GM18508 (cell line): Measurements from ENCODE around the gene TLR1.
"Not testable (repeated sequence)": the region's sequence is repeated elsewhere in the genome, so short reads cannot be mapped to it uniquely, and the experiment has no call there.

Experiments used
- ATAC-seq: cut with Tn5 transposase; IDR thresholded peaks from one replicate; pipeline ENCODE4 v1.9.1; 2021; ENCODE audit warnings: moderate number of reproducible peaks; ENCODE audit not compliant: insufficient read depth, unreplicated experiment

The TLR1 gene

GRCh38 chr4:38811297-38811696 lies 6.7 kb upstream of the TLR1 start:
- no peak for ATAC-seq

- ATAC-seq = not testable (repeated sequence)
Measured at GRCh38 chr4:38807462-38807861, 2.9 kb upstream of the TLR1 start.

GRCh38 chr4:38806251-38806650 lies 1.7 kb upstream of the TLR1 start:
- ATAC-seq = not testable (repeated sequence)

- ATAC-seq = peak; percentile 82
Measured at GRCh38 chr4:38805530-38806145, 1.0 kb upstream of the TLR1 start.

- ATAC-seq = peak; percentile 29
Measured at GRCh38 chr4:38803833-38804653, 548 bp downstream of the TLR1 start.

GRCh38 chr4:38802561-38803355 lies 1.8 kb downstream of the TLR1 start:
- ATAC-seq = no peak

- ATAC-seq = no peak
Measured at GRCh38 chr4:38800961-38801450, 3.6 kb downstream of the TLR1 start.

- ATAC-seq = no peak
Measured at GRCh38 chr4:38800366-38800765, 4.2 kb downstream of the TLR1 start.

- ATAC-seq = no peak
Measured at GRCh38 chr4:38795087-38795486, 9.5 kb downstream of the TLR1 start.

GRCh38 chr4:38794051-38794450 lies 10.5 kb downstream of the TLR1 start:
- no peak for ATAC-seq

GRCh38 chr4:38791010-38791409 lies 13.6 kb downstream of the TLR1 start:
- ATAC-seq = no peak

- no peak for ATAC-seq
Measured at GRCh38 chr4:38788317-38788716, 16.3 kb downstream of the TLR1 start.

- no peak for ATAC-seq
Measured at GRCh38 chr4:38787693-38788092, 16.9 kb downstream of the TLR1 start.

GRCh38 chr4:38785901-38786402 lies 18.6 kb downstream of the TLR1 start:
- no peak for ATAC-seq

GRCh38 chr4:38785041-38785790 lies 19.4 kb downstream of the TLR1 start:
- ATAC-seq = no peak

GRCh38 chr4:38784141-38784540 lies 20.4 kb downstream of the TLR1 start:
- ATAC-seq = no peak

- no peak for ATAC-seq
Measured at GRCh38 chr4:38783109-38783460, 21.5 kb downstream of the TLR1 start.

GRCh38 chr4:38782452-38783108 lies 22.0 kb downstream of the TLR1 start, which contains the start of gene TLR10:
Gene TLR10 (minus strand): TSS chr4:38782990. CDS start chr4:38775590, 7,400 bp downstream.
- peak; percentile 61 for ATAC-seq

GRCh38 chr4:38781854-38782261 lies 22.7 kb downstream of the TLR1 start:
- no peak for ATAC-seq
